BLaER1 treated with 17β-estradiol and CSF1 and Interleukin-3, amounts not matched to agents 10 nM and 100 nM (cell line): ENCODE measurements around the gene TRPC4AP.
"Not testable (repeated sequence)": the region's sequence is repeated elsewhere in the genome, so short reads cannot be mapped to it uniquely, and the experiment has no call there.

Experiments used
- H3K27ac ChIP-seq, 11 experiments: shearing (Covaris generic); formaldehyde crosslinking; 2 replicates each; pipeline ENCODE4 v1.8.1; 2022
- H3K27me3 ChIP-seq, 11 experiments: shearing (Covaris generic); formaldehyde crosslinking; 2 replicates each; pipeline ENCODE4 v1.8.1; 2022
- H3K36me3 ChIP-seq, 11 experiments: shearing (Covaris generic); formaldehyde crosslinking; 2 replicates each; pipeline ENCODE4 v1.8.1; 2022
- H3K4me1 ChIP-seq, 10 experiments: shearing (Covaris generic); formaldehyde crosslinking; 2 replicates each; pipeline ENCODE4 v1.8.1; 2022
- H3K4me2 ChIP-seq, 11 experiments: shearing (Covaris generic); formaldehyde crosslinking; 2 replicates each; pipeline ENCODE4 v1.8.1; 2022
- H3K4me3 ChIP-seq, 10 experiments: shearing (Covaris generic); formaldehyde crosslinking; 2 replicates each; pipeline ENCODE4 v1.8.1; 2022
- H3K9ac ChIP-seq, 11 experiments: shearing (Covaris generic); formaldehyde crosslinking; 2 replicates each; pipeline ENCODE4 v1.8.1; 2022
- H3K9me3 ChIP-seq, 11 experiments: shearing (Covaris generic); formaldehyde crosslinking; replicated peaks in 1 of 11; 2 replicates each; pipeline ENCODE4 v1.8.1; 2022
- H4K20me1 ChIP-seq, 11 experiments: shearing (Covaris generic); formaldehyde crosslinking; 2 replicates each; pipeline ENCODE4 v1.8.1; 2022
- Cebpa-rat ChIP-seq, 11 experiments: shearing (Covaris generic); IDR thresholded peaks; 2 replicates each; pipeline ENCODE4 v1.8.1; 2022

Gene TRPC4AP

GRCh38 chr20:35079472-35080347 is 12.9 kb downstream of the TRPC4AP start:
- no peak overlapping the region for H3K9ac ChIP-seq
- H4K20me1 ChIP-seq, result peaks cover 46 to 75% (median 61%) of the 10 kb centered on the region in 11 experiments
- H3K4me2 ChIP-seq, result no peak overlapping the region
- no peak for TF ChIP-seq Cebpa-rat (IDR thresholded peaks at IDR 0.05)
- H3K4me3 ChIP-seq, result no peak overlapping the region
- H3K36me3 ChIP-seq, result peaks cover 33 to 78% (median 56%) of the 10 kb centered on the region in 11 experiments
- peaks cover 16 to 48% (median 39%) of the 10 kb centered on the region in 11 experiments for H3K9me3 ChIP-seq
- H3K27me3 ChIP-seq, result no peaks in the 10 kb centered on the region
- H3K27ac ChIP-seq, result no peak overlapping the region
- peaks cover 0 to 27% (median 0%) of the 10 kb centered on the region in 10 experiments; a peak in 8 of 20 replicates for H3K4me1 ChIP-seq

DNA sequence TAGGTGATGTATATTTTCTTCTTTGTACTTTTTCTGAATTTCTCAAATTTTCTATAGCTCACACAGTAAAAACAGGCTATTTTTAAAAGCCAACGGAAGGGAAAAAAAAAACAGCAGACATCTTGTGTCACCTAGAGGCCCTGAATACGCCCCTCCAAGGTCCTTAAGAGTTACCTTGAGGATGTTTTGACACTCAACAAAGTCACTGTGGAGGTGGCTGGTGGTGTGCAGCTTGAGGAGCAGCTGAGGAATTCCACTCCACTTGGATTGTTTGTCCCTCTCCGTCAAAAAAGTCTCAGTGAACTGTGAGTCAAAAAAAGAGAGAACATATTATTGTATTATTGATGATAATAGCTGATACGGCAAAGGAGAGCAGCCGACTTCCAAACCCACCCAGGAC is 14.7 kb downstream of the TRPC4AP start:
- Histone ChIP-seq H3K9ac (no peak overlapping the region), H3K4me1 (peaks cover 0 to 15% (median 0%) of the 10 kb centered on the region in 10 experiments; a peak in 8 of 20 replicates), H3K36me3 (peaks cover 37 to 76% (median 60%) of the 10 kb centered on the region in 11 experiments), H3K27ac (no peak overlapping the region), H3K4me3 (no peak overlapping the region), H3K4me2 (no peak overlapping the region), H4K20me1 (peaks cover 32 to 60% (median 47%) of the 10 kb centered on the region in 11 experiments), H3K27me3 (no peaks in the 10 kb centered on the region), H3K9me3 (peaks cover 21 to 66% (median 49%) of the 10 kb centered on the region in 11 experiments)
- no peak for TF ChIP-seq Cebpa-rat (IDR thresholded peaks at IDR 0.05)

DNA sequence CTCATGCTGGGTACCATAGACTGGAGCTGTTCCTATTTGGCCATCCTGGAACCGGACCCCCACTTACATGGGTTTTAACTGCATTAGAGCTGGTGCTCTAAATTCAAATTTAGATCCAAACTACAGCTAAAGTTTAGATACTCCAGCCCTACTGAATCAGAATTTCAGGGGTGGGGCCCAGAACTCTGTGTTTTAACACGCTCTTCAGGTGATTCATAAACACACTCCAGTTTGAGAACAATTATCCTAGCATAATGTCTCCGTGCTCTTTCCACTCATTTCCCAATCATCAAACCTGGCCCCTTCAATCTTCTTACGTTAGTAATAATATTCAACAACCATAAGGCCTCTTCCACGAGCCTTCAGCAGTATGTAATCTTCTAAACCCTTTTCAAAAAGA is 15.3 kb downstream of the TRPC4AP start:
- Histone ChIP-seq H3K4me2 (no peak overlapping the region), H3K27me3 (no peaks in the 10 kb centered on the region), H3K9ac (no peak overlapping the region), H3K36me3 (peaks cover 42 to 82% (median 65%) of the 10 kb centered on the region in 11 experiments), H3K27ac (no peak overlapping the region), H3K4me3 (no peak overlapping the region), H4K20me1 (peaks cover 27 to 55% (median 42%) of the 10 kb centered on the region in 11 experiments), H3K9me3 (peaks cover 26 to 71% (median 54%) of the 10 kb centered on the region in 11 experiments), H3K4me1 (peaks cover 0 to 13% (median 0%) of the 10 kb centered on the region in 10 experiments; a peak in 8 of 20 replicates)
- no peak for TF ChIP-seq Cebpa-rat (IDR thresholded peaks at IDR 0.05)

DNA sequence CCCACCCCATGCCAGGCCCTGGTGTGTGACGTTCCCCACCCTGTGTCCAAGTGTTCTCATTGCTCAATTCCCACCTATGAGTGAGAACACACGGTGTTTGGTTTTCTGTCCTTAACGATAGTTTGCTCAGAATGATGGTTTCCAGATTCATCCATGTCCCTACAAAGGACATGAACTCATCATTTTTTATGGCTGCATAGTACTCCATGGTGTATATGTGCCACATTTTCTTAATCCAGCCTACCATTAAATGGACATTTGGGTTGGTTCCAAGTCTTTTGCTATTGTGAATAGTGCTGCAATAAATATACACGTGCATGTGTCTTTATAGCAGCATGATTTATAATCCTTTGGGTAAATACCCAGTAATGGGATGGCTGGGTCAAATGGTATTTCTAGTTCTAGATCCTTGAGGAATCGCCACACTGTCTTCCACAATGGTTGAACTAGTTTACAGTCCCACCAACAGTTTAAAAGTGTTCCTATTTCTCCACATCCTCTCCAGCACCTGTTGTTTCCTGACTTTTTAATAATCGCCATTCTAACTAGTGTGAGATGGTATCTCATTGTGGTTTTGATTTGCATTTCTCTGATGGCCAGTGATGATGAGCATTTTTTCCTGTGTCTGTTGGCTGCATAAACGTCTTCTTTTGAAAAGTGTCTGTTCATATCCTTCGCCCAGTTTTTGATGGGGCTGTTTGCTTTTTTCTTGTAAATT is 21.0 kb downstream of the TRPC4AP start:
- not testable (repeated sequence) for H3K4me2 ChIP-seq, H3K4me3 ChIP-seq, H3K4me1 ChIP-seq, H3K9ac ChIP-seq, H3K27ac ChIP-seq, H3K27me3 ChIP-seq
- Histone ChIP-seq H4K20me1 (peaks cover 16 to 45% (median 41%) of the 10 kb centered on the region in 11 experiments), H3K36me3 (peaks cover 48 to 81% (median 61%) of the 10 kb centered on the region in 11 experiments), H3K9me3 (peaks cover 10 to 47% (median 29%) of the 10 kb centered on the region in 11 experiments)

DNA sequence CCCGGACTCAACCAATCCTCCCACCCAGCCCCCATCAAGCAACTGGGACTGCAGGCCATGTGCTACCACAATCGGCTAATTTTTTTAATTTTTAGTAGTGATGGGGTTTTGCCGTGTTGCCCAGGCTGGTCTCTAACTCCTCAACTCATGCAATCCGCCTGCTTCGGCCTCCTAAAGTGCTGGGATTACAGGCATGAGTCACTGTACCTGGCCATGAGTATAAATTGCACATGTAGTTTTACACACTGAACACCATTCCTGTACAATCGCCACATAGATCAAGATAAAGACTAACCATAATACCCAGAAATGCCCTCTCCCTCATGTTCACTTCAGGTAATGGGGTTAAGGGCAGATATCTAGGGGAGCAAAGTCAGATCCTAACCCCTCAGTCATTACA is 26.4 kb downstream of the TRPC4AP start:
- peaks cover 0 to 9% (median 0%) of the 10 kb centered on the region in 11 experiments; a peak in 3 of 22 replicates for H3K9me3 ChIP-seq
- H3K36me3 ChIP-seq, result peaks cover 70 to 94% (median 86%) of the 10 kb centered on the region in 11 experiments
- H3K27ac ChIP-seq, result no peak overlapping the region
- TF ChIP-seq Cebpa-rat (IDR thresholded peaks at IDR 0.05), result no peak
- H3K4me1 ChIP-seq, result peaks cover 0 to 13% (median 0%) of the 10 kb centered on the region in 10 experiments; a peak in 2 of 20 replicates
- no peaks in the 10 kb centered on the region for H3K27me3 ChIP-seq
- no peak overlapping the region for H3K9ac ChIP-seq
- peaks cover 49 to 99% (median 91%) of the 10 kb centered on the region in 11 experiments for H4K20me1 ChIP-seq
- no peak overlapping the region for H3K4me2 ChIP-seq
- no peak overlapping the region for H3K4me3 ChIP-seq

- Histone ChIP-seq H3K36me3 (peaks cover 72 to 99% (median 91%) of the 10 kb centered on the region in 11 experiments), H3K27ac (no peak overlapping the region), H3K9ac (no peak overlapping the region), H3K4me2 (no peak overlapping the region), H3K4me3 (no peak overlapping the region), H3K4me1 (peaks cover 0 to 13% (median 0%) of the 10 kb centered on the region in 10 experiments; a peak in 2 of 20 replicates), H4K20me1 (peaks cover 55 to 100% (median 93%) of the 10 kb centered on the region in 11 experiments), H3K27me3 (no peaks in the 10 kb centered on the region), H3K9me3 (peaks cover 0 to 18% (median 8%) of the 10 kb centered on the region in 11 experiments; a peak in 9 of 22 replicates)
- TF ChIP-seq Cebpa-rat (IDR thresholded peaks at IDR 0.05), result no peak
These were observed 27.4 kb downstream of the TRPC4AP start for GRCh38 chr20:35065181-35065580.

GRCh38 chr20:35063168-35063567 is 29.4 kb downstream of the TRPC4AP start:
- H3K27me3 ChIP-seq, result no peaks in the 10 kb centered on the region
- no peak overlapping the region for H3K27ac ChIP-seq
- H3K36me3 ChIP-seq, result peaks cover 69 to 98% (median 83%) of the 10 kb centered on the region in 11 experiments
- TF ChIP-seq Cebpa-rat (IDR thresholded peaks at IDR 0.05), result no peak
- H4K20me1 ChIP-seq, result peaks cover 62 to 100% (median 91%) of the 10 kb centered on the region in 11 experiments; a peak in 21 of 22 replicates
- peaks cover 0 to 29% (median 0%) of the 10 kb centered on the region in 10 experiments; a peak in 2 of 20 replicates for H3K4me1 ChIP-seq
- peaks cover 0 to 19% (median 9%) of the 10 kb centered on the region in 11 experiments; a peak in 9 of 22 replicates for H3K9me3 ChIP-seq
- H3K9ac ChIP-seq, result no peak overlapping the region
- no peak overlapping the region for H3K4me2 ChIP-seq
- H3K4me3 ChIP-seq, result no peak overlapping the region

GRCh38 chr20:35062478-35062877 is 30.1 kb downstream of the TRPC4AP start:
- TF ChIP-seq Cebpa-rat (IDR thresholded peaks at IDR 0.05), result no peak
- Histone ChIP-seq H3K27me3 (no peaks in the 10 kb centered on the region), H3K36me3 (peaks cover 64 to 98% (median 81%) of the 10 kb centered on the region in 11 experiments), H3K4me1 (peaks cover 0 to 29% (median 0%) of the 10 kb centered on the region in 10 experiments; a peak in 2 of 20 replicates), H3K27ac (no peak overlapping the region), H4K20me1 (peaks cover 61 to 100% (median 92%) of the 10 kb centered on the region in 11 experiments; a peak in 21 of 22 replicates), H3K4me3 (no peak overlapping the region), H3K9me3 (peaks cover 0 to 19% (median 9%) of the 10 kb centered on the region in 11 experiments; a peak in 9 of 22 replicates), H3K4me2 (no peak overlapping the region), H3K9ac (no peak overlapping the region)
